Epithelial cell of esophagus (primary cell): ENCODE results near the gene TMEM175.

Experiments
- DNase-seq: peaks from one replicate; pipeline ENCODE4 v3.0.0; 2010; ENCODE audit warnings: low read depth
- H3K4me3 ChIP-seq: 2 replicates; pipeline ENCODE4 v1.5.1; 2011; ENCODE audit warnings: mild to moderate bottlenecking, low read length, control low read depth
- CTCF ChIP-seq: IDR thresholded peaks from 2 replicates; pipeline ENCODE4 v1.5.1; 2011; ENCODE audit warnings: low read depth, mild to moderate bottlenecking, low read length, control low read depth, inconsistent platforms; ENCODE audit not compliant: insufficient read depth; ENCODE audit errors: missing control alignments

The TMEM175 gene

GRCh38 chr4:1004071-1004418, 71.8 kb downstream of the TMEM175 start:
- no peak overlapping the region for H3K4me3 ChIP-seq
- no peak for TF ChIP-seq CTCF
- DNase-seq = no peak

DNA sequence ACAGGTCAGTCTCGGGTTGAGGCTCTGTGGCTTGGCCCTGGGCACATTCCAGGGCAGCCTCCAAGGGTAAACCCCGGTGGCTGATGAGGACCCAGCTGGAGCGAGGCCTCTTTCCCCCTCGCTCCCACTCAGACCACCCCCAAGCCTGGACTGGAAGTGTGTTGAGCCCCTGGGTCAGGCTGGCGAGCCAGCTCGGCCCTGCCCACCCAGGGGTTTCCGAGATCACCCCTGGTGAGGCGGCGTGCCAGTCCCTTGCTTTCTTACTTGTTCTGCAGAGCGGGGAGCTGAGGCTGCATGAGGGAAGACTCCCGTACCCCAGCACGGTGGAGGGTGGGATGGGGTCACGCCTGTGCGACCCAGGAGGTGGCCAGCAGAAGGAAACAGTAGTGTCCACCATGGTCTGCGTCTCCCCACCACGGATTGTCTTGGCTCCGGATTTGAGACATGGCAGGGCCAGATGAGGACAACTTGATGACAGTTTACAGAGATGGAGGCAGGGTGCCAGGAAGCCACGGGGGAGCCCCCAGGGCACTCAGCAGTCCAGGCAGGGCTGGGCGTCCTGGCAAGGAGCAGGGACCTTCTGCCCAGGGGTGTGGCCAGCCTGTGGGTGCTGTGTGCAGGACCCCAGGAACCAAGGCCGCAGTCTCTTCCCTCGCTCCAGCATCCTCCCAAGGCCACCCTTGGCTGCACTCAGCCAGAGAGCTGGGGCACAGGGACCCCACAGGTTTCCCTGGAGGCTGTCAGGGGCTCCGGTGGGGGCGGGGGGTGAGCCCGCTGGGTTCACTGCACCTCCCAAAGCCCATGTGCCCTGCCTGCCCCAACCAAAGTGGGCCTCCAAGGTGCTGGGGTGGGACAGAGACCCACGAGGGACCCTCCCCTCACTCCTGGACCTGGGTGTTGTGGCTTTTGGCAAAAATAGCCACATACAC, 72.6 kb downstream of the TMEM175 start:
- TF ChIP-seq CTCF = no peak
- DNase-seq = no peak
- no peak overlapping the region for H3K4me3 ChIP-seq

- no peak overlapping the region for H3K4me3 ChIP-seq
- TF ChIP-seq CTCF = no peak
- no peak for DNase-seq
These were observed 74.6 kb downstream of the TMEM175 start for GRCh38 chr4:1006856-1007255.
